ENCODE data around the gene ZFAND3. TPM values are rescaled to one million over a fixed set of nuclear protein-coding genes. Genes with fewer than 3 reads are reported as not detected.

Gene ZFAND3
- polyA plus RNA-seq, 3 donors: 11.5 to 21.1 (median 11.7) TPM

GRCh38 chr6:38162493-38163185, 343.1 kb downstream of the ZFAND3 start:
- intact Hi-C loops (cut with micrococcal nuclease): no loop called here
- Mint-ChIP-seq H3K27me3 (ENCODE audit: low read depth in 3 of 3) (peaks cover 1 to 5% (median 2%) of the 10 kb centered on the region in 3 donors), H3K4me1 (peaks cover 13% of the 10 kb centered on the region), H3K4me3 (no peak overlapping the region), H3K9me3 (peaks cover 0 to 7% (median 0%) of the 10 kb centered on the region in 7 donors), H3K27ac (peak overlapping the region in 2 of 7 donors; percentile 14 to 83), H3K36me3 (peaks cover 10 to 19% of the 10 kb centered on the region in 2 donors)
- no peak overlapping the region for H2AFZ ChIP-seq (ENCODE audit: insufficient read depth, low read depth, low read length, poor library complexity, severe bottlenecking)
- no peaks in the 10 kb centered on the region for H3K27me3 ChIP-seq (ENCODE audit: control insufficient read depth in 2 of 2, insufficient read depth in 2 of 2, low read length in 2 of 2)
- no peak overlapping the region for H3K4me2 ChIP-seq (replicated peaks; ENCODE audit: extremely low read depth, low read length, poor library complexity, severe bottlenecking)
- no peaks in the 10 kb centered on the region for H3K4me1 ChIP-seq (ENCODE audit: control insufficient read depth in 1 of 2, insufficient read depth in 2 of 2, low read length in 2 of 2)
- no peaks in the 10 kb centered on the region for H3K9me3 ChIP-seq (replicated peaks in 1 of 2; ENCODE audit: control insufficient read depth in 1 of 2, insufficient read depth in 1 of 2, low read length in 2 of 2)
- no peak overlapping the region for H3K4me3 ChIP-seq (replicated peaks in 1 of 3; ENCODE audit: low read depth in 2 of 3, low read length in 3 of 3)
- H3K36me3 ChIP-seq (replicated peaks in 1 of 2; ENCODE audit: control insufficient read depth in 1 of 2, insufficient read depth in 2 of 2, low read length in 2 of 2): no peaks in the 10 kb centered on the region
- no peaks in the 10 kb centered on the region for H3K79me2 ChIP-seq (ENCODE audit: insufficient read depth, low read length)
- no peak overlapping the region for H3K27ac ChIP-seq (ENCODE audit: low read depth in 1 of 2, low read length in 2 of 2)
- DNase-seq: no peak
- 98% methylated on average over 13 of the region's 17 CpGs for WGBS (ENCODE audit: insufficient coverage)
- no peak for TF ChIP-seq CTCF (IDR thresholded peaks at IDR 0.05)
- no peak overlapping the region for H3K9ac ChIP-seq (ENCODE audit: insufficient read depth, low read length, poor library complexity, severe bottlenecking)
- H4K20me1 ChIP-seq (ENCODE audit: insufficient read depth, low read length): peaks cover 17% of the 10 kb centered on the region

- intact Hi-C loops (cut with micrococcal nuclease): no loop called here
- Histone ChIP-seq H4K20me1 (ENCODE audit: insufficient read depth, low read length) (peaks cover 10% of the 10 kb centered on the region), H3K9me3 (replicated peaks in 1 of 2; ENCODE audit: control insufficient read depth in 1 of 2, insufficient read depth in 1 of 2, low read length in 2 of 2) (no peaks in the 10 kb centered on the region), H3K9ac (ENCODE audit: insufficient read depth, low read length, poor library complexity, severe bottlenecking) (no peak overlapping the region), H3K4me2 (replicated peaks; ENCODE audit: extremely low read depth, low read length, poor library complexity, severe bottlenecking) (no peak overlapping the region), H3K4me3 (replicated peaks in 1 of 3; ENCODE audit: low read depth in 2 of 3, low read length in 3 of 3) (no peak overlapping the region), H3K79me2 (ENCODE audit: insufficient read depth, low read length) (no peaks in the 10 kb centered on the region), H2AFZ (ENCODE audit: insufficient read depth, low read depth, low read length, poor library complexity, severe bottlenecking) (no peak overlapping the region), H3K4me1 (ENCODE audit: control insufficient read depth in 1 of 2, insufficient read depth in 2 of 2, low read length in 2 of 2) (no peaks in the 10 kb centered on the region), H3K27me3 (ENCODE audit: control insufficient read depth in 2 of 2, insufficient read depth in 2 of 2, low read length in 2 of 2) (no peaks in the 10 kb centered on the region), H3K36me3 (replicated peaks in 1 of 2; ENCODE audit: control insufficient read depth in 1 of 2, insufficient read depth in 2 of 2, low read length in 2 of 2) (no peaks in the 10 kb centered on the region), H3K27ac (ENCODE audit: low read depth in 1 of 2, low read length in 2 of 2) (no peak overlapping the region)
- no peak overlapping the region for H3K4me3 Mint-ChIP-seq
- H3K27ac Mint-ChIP-seq: peak overlapping the region in 3 of 7 donors; percentile 5 to 88 (median 47)
- no peak for DNase-seq
- H3K9me3 Mint-ChIP-seq: peaks cover 0 to 7% (median 0%) of the 10 kb centered on the region in 7 donors
- WGBS (ENCODE audit: insufficient coverage): 94% methylated on average over 23 of the region's 29 CpGs
- peaks cover 13% of the 10 kb centered on the region for H3K4me1 Mint-ChIP-seq
- TF ChIP-seq CTCF (IDR thresholded peaks at IDR 0.05): no peak
- H3K27me3 Mint-ChIP-seq (ENCODE audit: low read depth in 3 of 3): peaks cover 1 to 6% (median 2%) of the 10 kb centered on the region in 3 donors
- peaks cover 10 to 20% of the 10 kb centered on the region in 2 donors for H3K36me3 Mint-ChIP-seq
Observed at GRCh38 chr6:38163186-38164130, 343.9 kb downstream of the ZFAND3 start.

Measured in CD14-positive monocyte (primary cell).